Activated T-cell treated with anti-CD3 and anti-CD28 coated beads for 1 hour (primary cell): ENCODE results near the gene RAB35.

Source experiments
- DNase-seq: peaks from one replicate; pipeline ENCODE4 v3.0.0-alpha.2; 2020; ENCODE audit warnings: low read depth

RAB35 gene

GRCh38 chr12:120116441-120116791, at the start of gene RAB35:
Gene RAB35 (minus strand): TSS chr12:120116753. CDS start chr12:120116650, 103 bp downstream.
- DNase-seq, result no peak

DNA sequence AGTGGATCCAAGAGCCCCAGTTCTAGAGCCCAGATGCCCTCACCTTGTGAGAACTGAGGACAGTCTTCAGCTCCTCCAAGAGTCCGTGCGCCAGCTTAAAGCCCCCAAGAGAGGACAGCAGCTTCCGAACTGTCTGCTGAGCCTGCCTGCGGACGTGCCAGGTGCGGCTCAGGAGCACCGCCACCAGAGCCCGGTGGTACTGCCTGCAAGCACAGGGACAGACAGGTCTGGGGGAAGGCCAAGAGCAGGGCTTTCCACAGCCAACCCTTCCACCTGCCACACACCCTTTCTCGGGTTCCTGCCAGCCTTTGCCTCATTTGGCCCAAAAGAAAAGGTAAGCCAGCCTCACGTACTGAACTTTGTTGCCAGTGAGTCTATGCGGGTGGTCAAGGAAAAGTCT, 47.7 kb upstream of the RAB35 start:
- DNase-seq, result no peak

DNA sequence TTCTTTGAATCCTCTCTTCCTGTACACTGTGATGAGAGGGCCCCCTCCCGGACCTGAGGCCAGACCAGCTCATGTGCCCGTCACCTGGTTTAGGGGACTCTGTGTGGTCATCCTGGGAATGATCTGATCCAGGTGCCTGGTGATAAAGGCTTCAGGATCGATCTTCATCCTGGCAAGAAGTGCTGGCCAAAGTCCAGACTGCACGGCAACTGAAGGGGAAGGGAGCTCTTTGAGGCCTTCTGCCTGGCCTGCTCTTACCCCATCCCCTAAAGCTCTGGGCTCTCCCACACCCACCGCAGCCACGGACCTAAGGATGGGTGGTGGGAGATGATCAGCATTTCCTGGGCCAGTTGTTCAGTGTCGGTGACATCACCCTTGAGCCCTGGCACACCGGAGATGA, 46.2 kb upstream of the RAB35 start:
- no peak for DNase-seq

- DNase-seq, result no peak
These were observed 45.3 kb upstream of the RAB35 start for GRCh38 chr12:120161852-120162251.

DNA sequence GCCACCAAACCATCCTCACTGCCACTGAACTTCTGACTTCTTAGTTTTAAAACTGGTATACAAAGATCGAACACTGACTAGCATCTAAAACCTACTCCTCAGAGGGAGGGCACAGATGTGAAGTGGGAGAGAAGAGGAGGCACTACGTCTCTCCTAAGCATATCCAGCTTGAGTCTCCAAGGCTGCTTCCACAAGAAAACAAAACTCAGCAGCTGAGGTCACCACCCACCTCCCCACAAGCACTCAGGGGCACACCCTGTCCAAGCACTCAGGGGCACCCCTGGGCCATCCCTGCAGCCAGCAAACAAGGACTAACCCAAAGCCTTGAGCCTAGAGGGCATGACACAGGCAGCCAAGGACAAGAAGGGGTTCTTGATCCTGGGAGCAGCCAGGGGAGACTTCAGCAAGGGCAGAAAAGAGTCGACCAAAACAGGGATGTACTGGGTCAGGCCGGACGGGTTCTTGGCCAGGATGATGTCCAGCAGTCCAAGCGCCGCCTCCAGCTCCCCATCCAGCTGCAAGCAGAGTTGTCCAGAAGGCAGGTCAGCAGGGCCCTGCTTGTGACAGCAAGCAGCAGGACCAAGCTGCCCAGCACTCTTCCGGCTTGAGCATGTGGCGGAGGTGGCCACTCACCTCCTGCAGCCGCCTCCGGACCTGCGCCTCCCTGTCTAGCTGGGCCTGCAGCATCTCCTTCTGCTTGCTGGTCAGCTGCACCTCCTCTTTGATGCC, 43.1 kb upstream of the RAB35 start:
- no peak for DNase-seq

DNA sequence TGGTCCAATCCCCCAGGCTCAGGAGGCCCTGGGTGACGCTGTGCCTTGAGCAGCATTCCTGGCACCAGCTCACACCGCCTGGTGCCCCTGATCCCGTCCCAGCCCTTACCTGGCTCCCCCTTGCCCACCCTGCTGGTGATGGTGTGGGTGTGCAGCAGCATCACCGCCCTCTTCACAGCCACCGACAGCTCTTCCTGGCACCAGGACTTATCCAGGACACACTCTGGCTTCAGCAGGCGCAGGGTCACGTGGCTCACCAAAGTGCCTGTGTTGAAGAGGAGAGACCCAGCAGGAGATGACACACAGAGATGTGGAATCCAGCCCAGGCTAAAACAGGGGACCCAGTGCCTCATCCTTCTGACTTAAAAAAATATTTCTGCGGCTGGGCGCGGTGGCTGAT, 41.8 kb upstream of the RAB35 start:
- no peak for DNase-seq

DNA sequence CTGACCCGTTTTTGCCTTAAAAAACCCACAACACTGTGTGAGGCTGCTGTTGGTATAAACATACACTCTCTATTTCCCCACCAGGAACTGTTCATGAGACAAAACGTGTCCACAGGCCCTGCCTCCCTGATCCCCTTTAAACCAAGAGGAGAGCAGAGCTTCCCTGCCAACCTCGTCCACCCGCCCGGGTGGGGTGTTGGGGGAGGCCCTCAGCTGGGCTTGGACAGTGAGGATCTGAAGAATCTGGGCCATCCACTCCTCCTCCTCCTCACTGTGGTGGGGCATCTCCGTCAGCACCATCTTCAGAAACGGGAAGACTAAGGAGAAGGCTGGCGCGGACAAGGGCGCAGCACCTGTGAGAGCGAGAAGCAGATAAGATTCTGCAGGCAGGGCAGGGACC, 41.1 kb upstream of the RAB35 start:
- no peak for DNase-seq

DNA sequence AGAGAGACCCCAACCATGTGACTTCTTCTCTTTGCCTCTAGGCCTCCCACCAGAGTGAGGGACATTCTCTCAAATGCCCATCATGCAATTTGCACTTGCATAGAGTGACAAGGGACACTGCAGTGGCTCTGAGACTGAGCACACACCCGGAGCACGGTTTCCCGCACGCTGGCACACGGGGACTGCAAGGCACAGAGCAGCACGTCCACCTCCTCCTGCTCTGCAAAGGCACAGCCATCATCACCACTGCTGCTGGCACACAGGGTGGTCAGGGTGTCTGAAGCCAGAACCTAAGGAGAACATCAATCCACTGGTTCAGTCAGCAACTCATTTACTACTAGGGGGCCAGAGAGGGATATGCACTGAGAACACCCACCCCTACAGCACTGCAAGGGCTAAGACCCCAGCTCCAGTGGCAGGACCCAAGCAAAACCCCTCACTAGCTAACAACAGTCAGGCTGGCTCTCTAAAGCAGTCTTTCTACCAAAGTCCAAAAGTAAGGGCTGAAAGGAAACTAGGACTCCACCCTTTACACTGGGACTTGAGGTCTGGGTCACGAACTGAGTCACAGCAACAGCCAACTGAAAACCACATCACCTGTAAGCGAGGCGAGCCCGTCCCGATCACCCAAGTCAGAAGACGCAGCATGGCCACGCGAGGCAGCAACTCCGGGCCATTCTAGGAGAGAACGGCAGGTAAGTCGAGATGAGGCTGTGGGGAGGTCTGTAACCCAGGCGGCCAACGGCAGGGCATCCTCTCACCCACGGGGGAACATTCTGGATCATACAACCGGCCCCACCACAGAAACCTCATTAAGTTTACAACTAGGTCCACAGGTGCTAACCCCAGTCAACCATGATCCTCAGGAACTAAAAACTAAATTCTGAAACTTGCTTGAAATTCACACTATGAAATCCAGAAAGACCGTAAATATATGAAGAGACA, 40.0 kb upstream of the RAB35 start:
- no peak for DNase-seq

GRCh38 chr12:120155072-120155471, 38.5 kb upstream of the RAB35 start:
- DNase-seq, result no peak

DNA sequence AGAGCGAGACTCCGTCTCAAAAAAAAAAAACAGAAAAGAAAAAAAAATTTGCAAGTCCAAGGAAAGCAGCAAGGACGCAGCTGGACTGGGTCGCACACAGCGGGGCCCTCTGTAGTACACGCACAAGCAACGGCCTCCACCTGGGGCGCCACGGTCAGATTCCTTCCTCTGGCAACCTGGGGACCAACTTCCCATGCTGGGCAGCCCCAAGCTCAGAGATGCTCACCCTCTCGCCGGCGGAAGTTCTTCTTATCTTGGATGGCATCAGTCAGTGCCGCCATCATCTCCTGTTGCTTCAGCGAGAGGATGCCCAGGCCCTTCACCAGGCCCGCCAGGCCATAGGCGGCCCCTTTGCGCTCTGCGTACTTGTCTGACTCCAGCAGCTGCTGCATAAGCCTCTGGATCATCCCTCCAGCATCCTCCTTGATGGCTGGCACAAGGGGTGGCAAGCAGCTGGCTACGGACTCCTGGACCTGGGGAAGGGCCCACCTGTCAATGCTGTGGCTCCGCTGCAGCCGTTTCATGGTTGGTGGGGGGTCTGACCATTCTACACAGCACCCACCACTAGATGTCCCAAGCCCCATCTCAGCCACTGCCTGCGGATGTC, 34.5 kb upstream of the RAB35 start:
- no peak for DNase-seq

DNA sequence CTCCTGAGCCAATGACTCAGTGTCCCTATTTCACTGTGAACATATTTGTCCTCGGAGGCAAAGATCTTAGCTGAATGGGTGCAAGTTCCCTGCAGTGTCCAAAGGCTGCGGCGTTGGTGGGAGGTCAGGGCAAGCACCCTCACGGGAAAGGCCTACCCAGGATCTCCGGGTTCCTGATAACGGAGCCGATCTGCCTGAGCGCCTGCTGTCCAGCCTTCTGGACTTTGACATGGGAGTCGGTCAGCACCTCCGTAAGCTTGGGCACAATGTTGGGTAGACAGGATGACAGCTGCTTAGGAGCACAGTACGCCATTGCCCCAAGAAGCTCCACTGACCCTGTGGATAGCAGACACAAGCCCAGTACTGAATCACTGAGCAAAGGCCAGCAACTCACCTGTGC, 31.5 kb upstream of the RAB35 start:
- no peak for DNase-seq

- DNase-seq, result no peak
These were observed 28.6 kb upstream of the RAB35 start for GRCh38 chr12:120145164-120145563.

DNA sequence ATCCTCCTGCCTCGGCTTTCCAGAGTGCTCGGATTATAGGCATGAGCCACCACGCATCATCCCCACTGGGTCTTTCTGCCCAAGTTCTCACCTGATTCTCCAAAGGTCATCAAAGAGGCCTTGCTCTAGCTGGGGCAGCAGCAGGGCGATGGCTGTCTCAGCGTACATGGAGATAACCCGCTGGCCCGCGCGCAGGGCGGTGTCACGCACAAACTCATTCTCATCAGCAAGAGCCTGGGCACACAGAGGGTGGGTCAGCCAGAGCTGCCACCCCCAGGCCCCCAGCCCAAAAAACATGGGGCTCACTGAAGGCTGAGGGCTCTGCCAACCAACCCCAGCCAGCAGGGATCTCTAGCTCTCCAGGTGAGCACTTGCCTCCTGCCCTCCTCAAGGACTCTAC, 27.7 kb upstream of the RAB35 start:
- DNase-seq, result no peak

DNA sequence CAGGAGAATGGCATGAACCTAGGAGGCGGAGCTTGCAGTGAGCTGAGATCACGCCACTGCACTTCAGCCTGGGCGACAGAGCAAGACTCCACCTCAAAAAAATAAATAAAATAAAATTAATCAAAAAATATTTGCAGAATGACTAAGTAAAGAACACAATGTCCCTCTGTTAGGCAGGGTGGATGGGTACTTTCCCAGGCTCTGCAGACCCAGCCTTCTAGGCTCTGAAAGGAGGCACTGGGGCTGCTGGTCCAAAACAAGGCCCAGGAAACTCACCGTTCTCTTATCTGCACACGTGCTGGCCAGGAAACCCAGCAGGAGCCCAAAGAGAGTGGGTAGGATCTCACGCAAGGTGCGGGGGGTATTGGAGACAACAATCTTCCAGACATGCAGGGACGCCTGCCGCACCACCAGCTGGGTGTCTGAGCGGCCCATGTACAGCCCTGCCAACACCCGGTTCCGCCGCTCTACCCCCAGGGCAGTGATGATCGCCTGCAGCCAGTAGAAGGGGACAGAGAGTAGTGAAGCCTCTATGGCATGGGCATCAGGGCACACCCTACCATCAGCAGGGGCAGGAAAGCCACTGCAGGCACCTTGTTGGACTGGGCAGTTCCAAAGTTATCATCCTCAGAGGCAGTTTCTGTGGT, 25.8 kb upstream of the RAB35 start:
- no peak for DNase-seq

DNA sequence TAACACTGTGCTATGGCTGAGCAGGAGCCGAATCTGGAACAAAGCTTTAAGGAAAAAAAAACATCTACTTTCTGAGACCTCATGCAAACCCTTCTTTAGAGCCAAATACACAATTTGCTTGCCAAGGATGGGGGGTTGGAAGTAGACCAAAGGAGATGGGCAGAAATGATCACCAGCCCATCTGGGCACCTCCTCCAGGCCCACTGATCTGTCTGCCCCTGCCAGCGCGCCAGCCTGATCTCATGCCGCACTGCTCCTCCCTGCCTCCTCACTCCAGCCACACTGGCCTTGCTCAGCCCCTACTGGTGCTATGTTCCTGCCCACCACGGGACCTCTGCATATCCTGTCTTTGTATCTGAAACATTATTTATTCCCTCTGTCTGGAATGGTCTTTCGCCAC, 24.8 kb upstream of the RAB35 start:
- no peak for DNase-seq

GRCh38 chr12:120140603-120141002, 24.1 kb upstream of the RAB35 start:
- DNase-seq, result no peak

- no peak for DNase-seq
These were observed 23.4 kb upstream of the RAB35 start for GRCh38 chr12:120139958-120140357.

DNA sequence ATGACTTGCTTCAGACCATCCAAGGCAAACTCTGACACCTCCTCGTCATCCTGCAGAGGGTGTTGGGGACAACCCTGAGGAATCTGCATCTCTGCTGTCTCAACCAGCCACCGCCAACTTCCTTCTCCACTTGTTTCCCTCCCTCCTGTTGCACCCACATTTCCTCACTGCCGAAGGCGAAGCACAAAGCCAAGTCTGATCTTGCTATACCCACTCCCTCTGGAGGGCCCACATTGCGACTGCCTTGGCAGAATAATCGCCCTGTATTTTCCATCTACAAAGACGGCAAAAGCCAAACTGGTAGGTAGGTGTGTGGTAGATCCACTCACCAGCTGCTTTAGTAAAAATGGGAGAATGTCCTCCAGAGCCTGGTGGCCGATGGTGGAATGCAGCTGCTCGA, 21.8 kb upstream of the RAB35 start:
- DNase-seq, result no peak

- DNase-seq, result no peak
These were observed 21.3 kb upstream of the RAB35 start for GRCh38 chr12:120137833-120138232.

- DNase-seq, result no peak
These were observed 19.7 kb upstream of the RAB35 start for GRCh38 chr12:120136093-120136770.

DNA sequence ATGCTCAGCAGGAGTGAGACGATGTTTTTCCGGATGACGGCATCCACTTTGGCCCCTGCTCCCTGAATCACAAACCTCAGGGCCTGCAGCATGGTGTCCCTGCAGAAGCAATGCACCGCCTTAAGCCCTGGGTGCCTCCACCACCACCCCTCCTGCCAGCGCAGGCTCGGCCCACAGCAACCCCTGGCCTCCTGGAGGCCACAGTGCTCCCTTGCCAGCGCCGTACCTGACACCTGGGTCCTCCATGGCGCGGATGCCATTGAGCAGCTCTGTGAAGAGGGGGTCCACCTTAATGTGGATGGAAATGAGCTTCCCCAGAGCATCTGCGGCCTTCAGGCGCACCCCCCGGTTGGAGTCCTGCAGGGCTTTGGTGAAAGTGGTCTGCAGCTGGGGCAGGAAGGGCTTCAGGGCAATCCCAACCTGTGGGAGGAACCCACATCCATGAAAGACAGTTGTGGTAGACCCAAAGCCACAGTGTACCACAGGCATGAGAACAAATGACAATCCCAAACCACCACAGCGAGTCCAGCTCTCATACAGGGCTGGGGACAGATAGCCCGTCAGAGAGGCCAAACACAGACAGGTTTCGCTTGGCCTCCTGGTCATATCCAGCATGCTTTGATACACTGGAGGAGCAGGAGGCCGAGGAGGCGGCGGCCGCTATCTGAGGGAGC, 17.9 kb upstream of the RAB35 start:
- DNase-seq, result no peak
